HFFc6 (cell line): ENCODE results near the gene PCBP4. TPM values are rescaled to one million over a fixed set of nuclear protein-coding genes. Genes with fewer than 3 reads are reported as not detected.

ENCODE experiments used
- DNase-seq: peaks from one replicate; pipeline ENCODE4 v3.0.0-alpha.2; 2018
- H3K27ac Mint-ChIP-seq: 2 replicates; pipeline ENCODE4 v1.8.0; 2020; ENCODE audit warnings: mild to moderate bottlenecking, mixed read lengths
- H3K27me3 Mint-ChIP-seq: 2 replicates; pipeline ENCODE4 v1.8.0; 2021; ENCODE audit warnings: mild to moderate bottlenecking, moderate library complexity, mixed read lengths; ENCODE audit not compliant: insufficient read depth
- H3K36me3 Mint-ChIP-seq: 2 replicates; pipeline ENCODE4 v1.8.0; 2021; ENCODE audit warnings: low read depth, mixed read lengths
- H3K4me1 Mint-ChIP-seq: 2 replicates; pipeline ENCODE4 v1.8.0; 2020; ENCODE audit warnings: low read depth, mixed read lengths
- H3K4me3 Mint-ChIP-seq: 2 replicates; pipeline ENCODE4 v1.8.0; 2020; ENCODE audit warnings: mild to moderate bottlenecking, moderate library complexity, mixed read lengths
- H3K9me3 Mint-ChIP-seq: 2 replicates; pipeline ENCODE4 v1.8.0; 2020; ENCODE audit warnings: mild to moderate bottlenecking, mixed read lengths
- CTCF ChIP-seq: fragments of 200-600 bp; sonication (generic); IDR thresholded peaks from 2 replicates; pipeline ENCODE4 v1.5.0; 2021; ENCODE audit warnings: antibody characterized with exemption, mild to moderate bottlenecking
- total RNA-seq, 6 experiments: library from RNA; stranded (reverse); fragmentation: NEBNext Ultra II Directional; extraction: Animal tissue kit (Norgen Biotek cat#: 25700); gene quantifications; 2 replicates in 1 of 6; 3 replicates in 5 of 6; pipeline ENCODE4 v1.2.3, GENCODE V29; 2021

Gene PCBP4
- total RNA-seq, 6 experiments from 2014 or later: 98.6 to 128 (median 110) TPM

GRCh38 chr3:51963951-51964451 lies 3.3 kb downstream of the PCBP4 start:
- no peak overlapping the region for H3K27ac Mint-ChIP-seq
- no peak for TF ChIP-seq CTCF
- H3K36me3 Mint-ChIP-seq: no peaks in the 10 kb centered on the region
- no peaks in the 10 kb centered on the region; the same call in 1 of the 2 replicates for H3K27me3 Mint-ChIP-seq
- H3K4me1 Mint-ChIP-seq: peaks cover 27% of the 10 kb centered on the region
- DNase-seq: no peak
- no peaks in the 10 kb centered on the region for H3K9me3 Mint-ChIP-seq
- no peak overlapping the region for H3K4me3 Mint-ChIP-seq

- H3K9me3 Mint-ChIP-seq: no peaks in the 10 kb centered on the region
- DNase-seq: no peak
- H3K27me3 Mint-ChIP-seq: no peaks in the 10 kb centered on the region; the same call in 1 of the 2 replicates
- H3K27ac Mint-ChIP-seq: no peak overlapping the region
- no peak for TF ChIP-seq CTCF
- H3K36me3 Mint-ChIP-seq: peaks cover 5% of the 10 kb centered on the region; the same call in 1 of the 2 replicates
- H3K4me1 Mint-ChIP-seq: peaks cover 27% of the 10 kb centered on the region
- H3K4me3 Mint-ChIP-seq: no peak overlapping the region
These were observed 4.3 kb downstream of the PCBP4 start for GRCh38 chr3:51962854-51963530.

- H3K9me3 Mint-ChIP-seq: no peaks in the 10 kb centered on the region
- no peak for DNase-seq
- peaks cover 5% of the 10 kb centered on the region; the same call in 1 of the 2 replicates for H3K36me3 Mint-ChIP-seq
- no peak overlapping the region for H3K27ac Mint-ChIP-seq
- H3K4me1 Mint-ChIP-seq: peaks cover 27% of the 10 kb centered on the region
- no peak overlapping the region for H3K4me3 Mint-ChIP-seq
- H3K27me3 Mint-ChIP-seq: no peaks in the 10 kb centered on the region; the same call in 1 of the 2 replicates
- no peak for TF ChIP-seq CTCF
These were observed 5.4 kb downstream of the PCBP4 start for GRCh38 chr3:51961602-51962569.

GRCh38 chr3:51961011-51961410 lies 6.2 kb downstream of the PCBP4 start:
- Mint-ChIP-seq H3K4me1 (peaks cover 22% of the 10 kb centered on the region), H3K9me3 (no peaks in the 10 kb centered on the region), H3K36me3 (peaks cover 5% of the 10 kb centered on the region; the same call in 1 of the 2 replicates), H3K4me3 (no peak overlapping the region), H3K27me3 (no peaks in the 10 kb centered on the region; the same call in 1 of the 2 replicates), H3K27ac (no peak overlapping the region)
- no peak for DNase-seq
- TF ChIP-seq CTCF: no peak

- DNase-seq: no peak
- Mint-ChIP-seq H3K4me1 (peaks cover 16% of the 10 kb centered on the region), H3K9me3 (no peaks in the 10 kb centered on the region), H3K27ac (no peak overlapping the region), H3K36me3 (peaks cover 5% of the 10 kb centered on the region; the same call in 1 of the 2 replicates), H3K27me3 (no peaks in the 10 kb centered on the region; the same call in 1 of the 2 replicates), H3K4me3 (no peak overlapping the region)
- TF ChIP-seq CTCF: no peak
These were observed 6.9 kb downstream of the PCBP4 start for GRCh38 chr3:51960386-51960785.
